Measurements from ENCODE around the gene CHST8. TPM values are rescaled to one million over a fixed set of nuclear protein-coding genes. Genes with fewer than 3 reads are reported as not detected.

CHST8 gene
- total RNA-seq, 2 donors from 2014 or later: 1.6 to 3.8 TPM

GRCh38 chr19:33745297-33745696 is 123.5 kb downstream of the CHST8 start:
- no peak for DNase-seq
- Mint-ChIP-seq H3K4me1 (no peaks in the 10 kb centered on the region), H3K27me3 (ENCODE audit: insufficient read depth) (no peaks in the 10 kb centered on the region), H3K27ac (no peak overlapping the region), H3K9me3 (no peaks in the 10 kb centered on the region), H3K36me3 (ENCODE audit: low read depth) (no peaks in the 10 kb centered on the region), H3K4me3 (no peak overlapping the region)
- Histone ChIP-seq H3K36me3 (ENCODE audit: control insufficient read depth, insufficient read depth, low read length) (no peaks in the 10 kb centered on the region), H3K9ac (ENCODE audit: extremely low read depth, low read length, poor library complexity, severe bottlenecking) (no peak overlapping the region), H3K27me3 (ENCODE audit: control insufficient read depth, insufficient read depth, low read length, poor library complexity, severe bottlenecking) (no peaks in the 10 kb centered on the region), H3K4me3 (ENCODE audit: low read length) (no peak overlapping the region), H3K9me3 (ENCODE audit: control insufficient read depth, low read length) (no peaks in the 10 kb centered on the region), H3K4me1 (ENCODE audit: control insufficient read depth, insufficient read depth, low read length) (no peaks in the 10 kb centered on the region), H3K27ac (ENCODE audit: low read depth, low read length) (no peak overlapping the region)
- 85 to 90% methylated on average over 5 to 6 of the region's 6 CpGs for WGBS, 2 experiments (ENCODE audit: insufficient coverage in 1 of 2, insufficient read length in 1 of 2)
- TF ChIP-seq CTCF (conservative IDR thresholded peaks at IDR 0.05): no peak

- no peak overlapping the region for H3K4me3 Mint-ChIP-seq
- DNase-seq: no peak
- TF ChIP-seq CTCF (conservative IDR thresholded peaks at IDR 0.05): no peak
- H3K27me3 ChIP-seq (ENCODE audit: control insufficient read depth, insufficient read depth, low read length, poor library complexity, severe bottlenecking): no peaks in the 10 kb centered on the region
- H3K4me1 Mint-ChIP-seq: no peaks in the 10 kb centered on the region
- no peak overlapping the region for H3K27ac Mint-ChIP-seq
- H3K27ac ChIP-seq (ENCODE audit: low read depth, low read length): no peak overlapping the region
- no peaks in the 10 kb centered on the region for H3K36me3 Mint-ChIP-seq (ENCODE audit: low read depth)
- no peak overlapping the region for H3K4me3 ChIP-seq (ENCODE audit: low read length)
- no peaks in the 10 kb centered on the region for H3K4me1 ChIP-seq (ENCODE audit: control insufficient read depth, insufficient read depth, low read length)
- H3K9me3 Mint-ChIP-seq: no peaks in the 10 kb centered on the region
- no peaks in the 10 kb centered on the region for H3K9me3 ChIP-seq (ENCODE audit: control insufficient read depth, low read length)
- no peaks in the 10 kb centered on the region for H3K36me3 ChIP-seq (ENCODE audit: control insufficient read depth, insufficient read depth, low read length)
- no peak overlapping the region for H3K9ac ChIP-seq (ENCODE audit: extremely low read depth, low read length, poor library complexity, severe bottlenecking)
- no peaks in the 10 kb centered on the region for H3K27me3 Mint-ChIP-seq (ENCODE audit: insufficient read depth)
- WGBS, 2 experiments (ENCODE audit: insufficient coverage in 1 of 2, insufficient read length in 1 of 2): 88 to 89% methylated on average over 7 of the region's 8 CpGs
These were observed 124.4 kb downstream of the CHST8 start for GRCh38 chr19:33746159-33746558.

GRCh38 chr19:33747273-33747672 is 125.5 kb downstream of the CHST8 start:
- TF ChIP-seq CTCF (conservative IDR thresholded peaks at IDR 0.05): no peak
- H3K27me3 ChIP-seq (ENCODE audit: control insufficient read depth, insufficient read depth, low read length, poor library complexity, severe bottlenecking): no peaks in the 10 kb centered on the region
- no peak overlapping the region for H3K9ac ChIP-seq (ENCODE audit: extremely low read depth, low read length, poor library complexity, severe bottlenecking)
- WGBS, 2 experiments (ENCODE audit: insufficient coverage in 1 of 2, insufficient read length in 1 of 2): 85 to 93% methylated on average over 2 to 3 of the region's 4 CpGs
- Mint-ChIP-seq H3K27ac (no peak overlapping the region), H3K4me1 (no peaks in the 10 kb centered on the region), H3K9me3 (no peaks in the 10 kb centered on the region), H3K36me3 (ENCODE audit: low read depth) (no peaks in the 10 kb centered on the region), H3K4me3 (no peak overlapping the region), H3K27me3 (ENCODE audit: insufficient read depth) (no peaks in the 10 kb centered on the region)
- no peak for DNase-seq
- H3K9me3 ChIP-seq (ENCODE audit: control insufficient read depth, low read length): no peaks in the 10 kb centered on the region
- no peaks in the 10 kb centered on the region for H3K36me3 ChIP-seq (ENCODE audit: control insufficient read depth, insufficient read depth, low read length)
- H3K4me3 ChIP-seq (ENCODE audit: low read length): no peak overlapping the region
- no peaks in the 10 kb centered on the region for H3K4me1 ChIP-seq (ENCODE audit: control insufficient read depth, insufficient read depth, low read length)
- H3K27ac ChIP-seq (ENCODE audit: low read depth, low read length): no peak overlapping the region

All from endodermal cell (in vitro differentiated cells).